NCI-H82 treated with DMSO at 0.1 percent for 48 hours (cell line): ENCODE data around the gene LONP1.
A peak's percentile ranks its signal among the peaks of the same experiment; 100 is the strongest.
"Not testable (repeated sequence)": the region's sequence is repeated elsewhere in the genome, so short reads cannot be mapped to it uniquely, and the experiment has no call there.

ENCODE experiments used
- DNase-seq: peaks from one replicate; lab custom pipeline; 2025; ENCODE audit not compliant: unreplicated experiment; lab: John Stamatoyannopoulos, UW

The LONP1 gene

DNA sequence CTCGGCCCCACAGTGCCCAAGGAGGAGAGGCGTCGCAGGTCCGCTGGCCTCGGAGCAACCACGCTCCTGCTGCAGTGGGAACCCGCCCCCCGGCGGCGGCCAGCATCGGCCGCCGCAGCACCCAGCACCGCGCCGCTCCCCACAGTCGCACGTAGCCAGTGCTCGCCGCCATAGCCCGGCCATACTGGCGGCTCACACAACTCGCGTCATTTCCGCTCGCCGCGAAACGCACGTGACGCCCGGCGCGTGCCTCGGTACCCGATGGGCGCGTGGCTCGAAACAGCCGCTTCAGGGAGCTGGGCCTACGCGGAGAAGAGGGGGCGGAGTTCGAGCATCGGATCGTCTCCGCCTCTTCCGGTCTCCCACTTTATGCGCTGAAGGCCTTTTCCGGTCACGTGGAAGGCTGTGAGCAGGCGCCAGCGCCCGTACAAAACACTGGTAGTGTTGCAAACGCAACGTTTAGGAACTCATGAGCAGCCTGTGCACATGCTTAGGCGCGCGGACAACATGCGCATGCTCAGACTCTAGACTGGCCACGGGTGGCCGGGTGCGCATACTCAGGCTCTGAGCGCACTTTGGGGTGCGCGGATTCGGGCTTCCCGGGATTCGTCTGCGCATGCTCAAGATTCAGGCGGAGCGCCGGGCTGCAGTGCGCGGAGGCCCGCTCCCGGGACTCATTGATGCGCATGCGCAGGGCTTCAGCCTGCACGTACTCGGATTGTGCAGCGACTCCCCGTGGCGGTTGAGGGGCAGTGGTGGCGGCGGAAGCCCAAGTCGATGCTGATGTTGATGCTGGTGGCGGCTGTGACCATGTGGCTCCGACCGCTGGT lies at the start of gene LONP1, which contains the start of gene CATSPERD:
LONP1 (minus strand) TSS at position 186 of the 830 bp plus-strand sequence; CDS start at position 172, 14 bp downstream.
CATSPERD (plus strand) TSS at position 677 of the 830 bp plus-strand sequence; CDS start at position 778, 101 bp downstream.
- peak; percentile 89 for DNase-seq

DNA sequence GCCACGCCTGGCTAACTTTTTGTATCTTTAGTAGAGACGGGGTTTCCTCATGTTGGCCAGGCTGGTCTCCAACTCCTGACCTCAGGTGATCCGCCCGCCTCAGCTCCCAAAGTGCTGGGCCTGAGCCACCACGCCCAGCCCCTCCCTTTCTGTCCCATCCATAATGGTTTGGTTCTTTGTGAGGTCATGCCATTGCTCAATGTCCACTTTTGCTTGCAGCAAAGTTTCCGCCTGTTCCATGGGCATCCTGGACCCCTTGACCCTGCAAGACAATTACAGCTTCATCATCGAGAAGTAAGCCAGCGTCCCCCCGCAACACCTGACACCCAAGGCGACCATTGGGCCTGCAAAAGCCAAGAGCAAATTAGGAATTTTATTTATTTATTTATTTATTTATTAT lies 48.0 kb upstream of the LONP1 start:
- no peak for DNase-seq

- no peak for DNase-seq
Measured at GRCh38 chr19:5765220-5765619, 45.3 kb upstream of the LONP1 start.

GRCh38 chr19:5762608-5763217 lies 42.8 kb upstream of the LONP1 start:
- no peak for DNase-seq

GRCh38 chr19:5753743-5754142 lies 33.8 kb upstream of the LONP1 start:
- no peak for DNase-seq

- no peak for DNase-seq
Measured at GRCh38 chr19:5751709-5752108, 31.8 kb upstream of the LONP1 start.

- no peak for DNase-seq
Measured at GRCh38 chr19:5749505-5749904, 29.6 kb upstream of the LONP1 start.

DNA sequence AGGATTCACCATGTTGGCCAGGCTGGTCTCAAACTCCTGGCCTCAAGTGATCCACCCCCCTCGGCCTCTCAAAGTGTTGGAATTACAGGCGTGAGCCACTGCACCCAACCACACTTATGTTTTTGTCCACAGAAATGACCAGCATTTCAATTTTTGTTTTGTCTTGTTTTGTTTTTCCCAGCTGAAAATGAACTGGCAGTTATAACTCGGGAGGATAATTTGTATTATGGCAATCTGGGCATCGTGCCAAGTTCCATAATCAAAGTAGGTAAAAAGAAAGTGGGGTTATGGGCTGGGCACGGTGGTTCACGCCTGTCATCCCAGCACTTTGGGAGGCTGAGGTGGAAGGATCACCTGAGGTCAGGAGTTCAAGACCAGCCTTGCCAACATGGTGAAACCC lies 29.0 kb upstream of the LONP1 start:
- not testable (repeated sequence) for DNase-seq

GRCh38 chr19:5744999-5745398 lies 25.1 kb upstream of the LONP1 start:
- not testable (repeated sequence) for DNase-seq

DNA sequence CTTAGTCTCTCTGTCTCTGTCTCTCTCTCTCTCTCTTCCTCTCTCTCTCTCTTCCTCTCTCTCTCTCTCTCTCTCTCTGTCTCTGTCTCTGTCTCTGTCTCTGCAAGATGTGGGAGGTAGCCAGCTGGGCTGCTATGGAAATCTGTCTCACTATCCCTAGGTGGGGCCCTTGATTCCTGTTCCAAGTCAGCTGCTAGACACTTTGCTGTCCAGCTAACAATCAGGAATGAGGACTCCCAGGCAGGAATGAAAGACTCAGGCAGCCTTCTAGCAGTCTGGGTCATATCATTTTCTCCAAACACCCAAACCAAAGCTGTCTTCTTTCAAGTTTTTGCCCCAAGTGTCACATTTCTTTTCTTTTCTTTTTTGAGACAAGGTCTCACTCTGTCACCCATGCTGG lies 23.7 kb upstream of the LONP1 start:
- no peak for DNase-seq

DNA sequence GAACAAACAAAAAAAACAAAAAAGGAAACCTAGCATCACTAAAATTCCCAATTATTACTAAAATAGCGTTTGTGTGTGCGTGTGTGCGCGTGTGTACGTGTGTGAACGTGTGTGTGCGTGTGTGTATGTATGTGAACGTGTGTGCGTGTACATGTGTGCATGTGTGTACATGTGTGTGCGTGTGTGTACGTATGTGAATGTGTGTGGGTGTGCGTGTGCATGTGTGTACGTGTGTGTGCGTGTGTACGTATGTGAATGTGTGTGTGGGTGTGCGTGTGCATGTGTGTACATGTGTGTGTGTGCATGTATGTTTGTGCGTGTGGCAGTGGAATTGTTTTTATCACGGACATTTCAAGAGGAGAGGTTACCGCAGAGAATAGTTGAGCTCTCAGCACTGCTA lies 22.1 kb upstream of the LONP1 start:
- no peak for DNase-seq

DNA sequence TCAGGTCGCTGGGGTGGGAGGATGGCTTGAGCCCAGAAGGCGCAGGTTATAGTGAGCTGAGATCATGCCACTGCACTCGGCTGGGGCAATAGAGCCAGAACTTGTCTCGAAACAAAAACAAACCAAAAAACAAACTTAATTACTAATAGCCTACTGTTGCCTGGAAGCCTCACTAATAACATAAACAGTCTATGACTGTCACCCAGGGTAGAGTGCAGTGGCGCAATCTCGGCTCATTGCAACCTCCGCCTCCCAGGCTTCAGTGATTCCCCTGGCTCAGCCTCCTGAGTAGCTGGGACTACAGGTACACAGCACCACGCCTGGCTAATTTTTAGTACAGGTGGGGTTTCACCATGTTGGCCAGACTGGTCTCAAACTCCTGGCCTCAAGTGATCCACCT lies 18.5 kb upstream of the LONP1 start:
- DNase-seq, result no peak

DNA sequence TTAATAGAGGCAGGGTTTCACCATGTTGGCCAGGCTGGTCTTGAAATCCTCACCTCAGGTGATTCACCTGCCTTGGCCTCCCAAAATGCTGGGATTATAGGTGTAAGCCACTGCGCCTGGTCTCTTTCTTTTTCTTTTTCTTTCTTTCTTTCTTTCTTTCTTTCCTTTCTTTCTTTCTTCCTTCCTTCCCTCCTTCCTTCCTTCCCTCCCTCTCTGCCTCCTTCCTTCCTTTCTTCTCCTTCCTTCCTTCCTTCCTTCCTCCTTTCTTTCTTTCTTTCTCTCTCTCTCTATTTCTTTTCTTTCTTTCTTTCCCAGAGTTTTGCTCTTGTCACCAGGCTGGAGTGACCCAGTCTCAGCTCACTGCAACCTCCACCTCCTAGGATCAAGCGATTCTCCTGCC lies 13.2 kb upstream of the LONP1 start:
- not testable (repeated sequence) for DNase-seq

DNA sequence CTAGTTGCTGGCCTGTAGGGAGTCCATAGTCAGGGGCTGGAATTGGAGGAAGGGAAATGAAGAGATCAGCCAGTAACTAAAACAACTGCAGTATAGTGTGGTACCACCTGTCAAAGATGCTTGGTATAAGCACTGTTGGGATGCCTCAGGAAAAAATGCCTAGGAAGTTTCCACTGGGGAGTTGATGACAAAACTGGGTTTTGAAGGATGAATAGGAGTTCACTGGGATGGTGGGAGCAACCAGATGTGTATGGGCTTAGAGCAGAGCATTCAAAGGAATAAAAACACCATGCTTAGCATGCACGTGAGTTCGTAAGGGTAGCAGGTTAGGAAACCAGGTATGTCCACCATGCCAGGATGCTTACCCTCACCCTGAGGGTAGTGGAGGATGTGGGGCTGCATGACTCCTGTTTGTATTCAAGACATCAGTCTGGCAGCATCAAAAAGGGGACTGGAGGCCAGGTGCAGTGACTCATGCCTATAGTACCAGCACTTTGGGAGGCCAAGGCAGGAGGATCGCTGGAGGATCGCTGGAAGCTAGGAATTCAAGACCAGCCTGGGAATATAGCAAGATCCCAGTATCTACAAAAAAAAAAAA lies 7.6 kb upstream of the LONP1 start:
- DNase-seq, result no peak

DNA sequence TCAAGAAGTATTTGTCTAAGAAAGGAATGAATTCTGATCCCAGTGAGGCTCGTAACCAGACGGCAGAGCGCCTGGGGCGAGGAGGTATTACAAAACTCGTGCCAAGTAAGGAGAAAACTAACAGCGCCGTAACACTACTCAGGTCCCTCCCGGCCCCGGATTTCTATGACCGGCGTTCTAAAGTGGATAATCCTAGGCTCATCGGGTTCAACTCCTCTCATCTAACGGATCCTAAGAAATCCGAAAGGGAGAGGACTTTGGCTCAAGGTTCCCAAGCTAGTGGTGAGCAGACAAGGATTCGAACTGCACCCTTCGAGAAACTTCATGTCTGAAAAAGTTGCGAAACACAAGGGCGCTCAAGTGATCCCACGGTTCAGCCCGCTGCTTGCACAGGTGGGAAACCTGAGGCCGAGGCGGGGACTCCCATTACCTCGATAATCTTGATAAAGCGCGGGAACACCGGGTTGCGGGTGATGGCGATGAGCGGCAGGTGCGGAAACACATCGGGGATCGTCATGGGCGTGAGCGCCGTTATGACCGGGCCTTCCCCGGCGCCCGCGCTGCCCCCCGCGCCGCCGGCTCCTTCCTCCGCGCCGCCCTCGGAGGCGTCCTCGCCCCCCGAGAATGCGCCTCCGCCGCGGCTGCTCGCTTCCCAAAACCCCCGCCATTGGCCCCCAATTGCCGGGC lies 529 bp downstream of the LONP1 start:
- DNase-seq, result no peak

GRCh38 chr19:5718579-5719273 lies 1.2 kb downstream of the LONP1 start:
- DNase-seq, result no peak

DNA sequence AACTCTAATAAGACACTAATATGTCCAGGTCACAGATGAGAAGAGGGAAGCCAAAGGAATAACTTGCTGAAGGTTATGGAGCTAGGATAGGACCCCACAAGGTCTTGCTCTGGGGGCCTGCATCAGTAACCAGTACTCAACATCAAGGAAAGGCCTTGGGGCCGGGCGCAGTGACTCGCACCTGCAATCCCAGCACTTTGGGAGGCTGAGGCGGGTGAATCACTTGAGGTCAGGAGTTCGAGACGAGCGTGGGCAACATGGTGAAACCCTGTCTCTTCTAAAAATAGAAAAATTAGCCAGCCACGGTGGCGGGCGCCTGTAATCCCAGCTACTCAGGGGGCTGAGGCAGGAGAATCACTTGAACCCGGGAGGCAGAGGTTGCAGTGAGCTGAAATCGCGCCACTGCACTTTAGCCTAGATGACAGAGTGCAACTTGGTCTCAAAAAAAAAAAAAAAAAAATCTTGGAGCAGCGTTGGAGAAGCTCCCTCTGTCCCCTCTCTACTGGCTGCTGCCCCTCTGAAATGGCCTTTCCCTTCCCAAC lies 1.8 kb downstream of the LONP1 start:
- no peak for DNase-seq

DNA sequence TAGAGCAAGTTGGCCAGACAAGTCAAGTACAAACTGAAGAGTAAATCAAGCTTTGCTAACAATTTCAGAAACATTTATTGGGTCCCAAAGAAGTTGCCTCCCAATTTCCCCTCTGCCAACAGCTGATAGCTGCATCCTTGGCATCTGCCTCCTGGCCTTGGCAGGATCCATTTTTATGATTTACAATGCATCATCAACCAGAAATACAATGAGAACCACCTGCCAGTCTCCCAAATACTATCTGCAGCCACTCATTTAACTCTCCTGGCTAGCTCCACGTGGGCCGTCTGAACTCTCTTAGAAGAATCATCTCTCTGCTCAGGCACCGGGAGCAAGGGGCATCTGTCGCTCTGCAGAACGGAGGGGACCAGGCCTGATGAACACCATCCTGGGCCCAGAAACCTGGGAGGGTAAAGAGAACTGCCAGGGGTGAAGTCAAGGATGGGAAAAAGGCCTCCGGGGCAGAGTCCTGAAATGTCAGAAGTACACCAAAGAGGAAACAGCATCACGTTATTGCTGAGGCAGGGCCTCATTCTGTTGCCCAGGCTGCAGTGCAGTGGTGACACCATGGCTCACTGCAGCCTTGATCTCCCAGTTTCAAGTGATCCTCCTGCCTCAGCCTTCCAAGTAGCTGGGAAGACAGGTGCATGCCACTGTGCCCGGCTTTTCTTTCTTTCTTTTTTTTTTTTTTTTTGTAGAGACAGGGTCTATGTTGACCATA lies 2.6 kb downstream of the LONP1 start:
- DNase-seq, result no peak

DNA sequence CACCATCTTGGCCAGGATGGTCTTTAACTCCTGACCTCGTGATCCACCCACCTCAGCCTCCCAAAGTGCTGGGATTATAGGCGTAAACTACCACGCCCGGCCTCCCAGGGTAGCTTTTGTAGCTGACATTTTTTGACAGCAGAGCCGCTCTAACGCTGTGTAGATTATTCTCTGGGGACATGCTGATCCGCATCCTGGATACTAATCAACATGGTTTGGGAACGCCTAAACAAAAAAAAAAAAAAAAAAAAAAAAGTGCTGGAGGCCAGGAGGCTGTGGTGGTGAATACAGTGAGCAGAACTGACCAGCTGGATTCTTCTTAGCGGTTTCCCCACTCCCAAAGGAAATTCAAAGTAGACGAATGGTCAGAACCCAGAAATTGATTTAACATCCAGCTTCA lies 5.1 kb downstream of the LONP1 start:
- no peak for DNase-seq

DNA sequence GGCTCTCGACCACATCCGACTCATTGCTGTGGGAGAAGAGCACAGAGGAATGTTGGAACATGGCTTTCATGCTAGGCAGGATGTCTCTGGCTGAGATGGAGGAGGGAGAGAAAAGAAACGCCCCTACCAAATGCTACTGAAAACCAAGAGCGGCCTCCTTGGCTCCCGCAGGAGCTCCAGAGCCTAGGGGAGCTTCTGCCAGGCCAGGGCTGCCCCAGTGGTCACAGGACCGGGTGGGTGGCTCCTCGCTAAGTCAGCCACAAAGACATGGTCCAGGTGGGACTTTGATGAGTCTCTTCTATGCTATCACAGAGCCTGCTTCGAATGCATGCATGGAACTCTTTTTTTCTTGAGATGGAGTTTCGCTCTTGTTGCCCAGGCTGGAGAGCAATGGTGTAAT lies 6.7 kb downstream of the LONP1 start:
- no peak for DNase-seq
